Measurements from ENCODE around the gene CYP46A1.

The CYP46A1 gene

GRCh38 chr14:99688210-99688581 lies 4.1 kb downstream of the CYP46A1 start:
- no peak for DNase-seq (ENCODE audit: low read depth in 2 of 2)

GRCh38 chr14:99688629-99689028 lies 4.5 kb downstream of the CYP46A1 start:
- no peak for DNase-seq (ENCODE audit: low read depth in 2 of 2)

- no peak for DNase-seq (ENCODE audit: low read depth in 2 of 2)
Measured at GRCh38 chr14:99689266-99690236, 5.5 kb downstream of the CYP46A1 start.

- DNase-seq (ENCODE audit: low read depth in 2 of 2): no peak
Measured at GRCh38 chr14:99690636-99691035, 6.5 kb downstream of the CYP46A1 start.

- DNase-seq (ENCODE audit: low read depth in 2 of 2): no peak
Measured at GRCh38 chr14:99691111-99691885, 7.2 kb downstream of the CYP46A1 start.

GRCh38 chr14:99693918-99694317 lies 9.8 kb downstream of the CYP46A1 start:
- no peak for DNase-seq (ENCODE audit: low read depth in 2 of 2)

- no peak for DNase-seq (ENCODE audit: low read depth in 2 of 2)
Measured at GRCh38 chr14:99696929-99697328, 12.8 kb downstream of the CYP46A1 start.

GRCh38 chr14:99698236-99698635 lies 14.1 kb downstream of the CYP46A1 start:
- no peak for DNase-seq (ENCODE audit: low read depth in 2 of 2)

- no peak for DNase-seq (ENCODE audit: low read depth in 2 of 2)
Measured at GRCh38 chr14:99698642-99699041, 14.5 kb downstream of the CYP46A1 start.

GRCh38 chr14:99699085-99699760 lies 15.1 kb downstream of the CYP46A1 start:
- no peak for DNase-seq (ENCODE audit: low read depth in 2 of 2)

GRCh38 chr14:99699861-99700260 lies 15.8 kb downstream of the CYP46A1 start:
- DNase-seq (ENCODE audit: low read depth in 2 of 2): no peak

- no peak for DNase-seq (ENCODE audit: low read depth in 2 of 2)
Measured at GRCh38 chr14:99700379-99700778, 16.3 kb downstream of the CYP46A1 start.

GRCh38 chr14:99701260-99701659 lies 17.2 kb downstream of the CYP46A1 start:
- DNase-seq (ENCODE audit: low read depth in 2 of 2): no peak

- DNase-seq (ENCODE audit: low read depth in 2 of 2): no peak
Measured at GRCh38 chr14:99702115-99702514, 18.0 kb downstream of the CYP46A1 start.

GRCh38 chr14:99703381-99703780 lies 19.3 kb downstream of the CYP46A1 start:
- DNase-seq (ENCODE audit: low read depth in 2 of 2): no peak

GRCh38 chr14:99704037-99704436 lies 19.9 kb downstream of the CYP46A1 start:
- no peak for DNase-seq (ENCODE audit: low read depth in 2 of 2)

GRCh38 chr14:99706107-99706900 lies 22.2 kb downstream of the CYP46A1 start:
- DNase-seq (ENCODE audit: low read depth in 2 of 2): no peak

- no peak for DNase-seq (ENCODE audit: low read depth in 2 of 2)
Measured at GRCh38 chr14:99707420-99707819, 23.3 kb downstream of the CYP46A1 start.

- DNase-seq (ENCODE audit: low read depth in 2 of 2): no peak
Measured at GRCh38 chr14:99707921-99708320, 23.8 kb downstream of the CYP46A1 start.

GRCh38 chr14:99708449-99708848 lies 24.4 kb downstream of the CYP46A1 start:
- DNase-seq (ENCODE audit: low read depth in 2 of 2): no peak

GRCh38 chr14:99713972-99714371 lies 29.9 kb downstream of the CYP46A1 start:
- no peak for DNase-seq (ENCODE audit: low read depth in 2 of 2)
